CD4-positive, CD25-positive, alpha-beta regulatory T cell (primary cell): Measurements from ENCODE around the gene ATRX. TPM values are rescaled to one million over a fixed set of nuclear protein-coding genes. Genes with fewer than 3 reads are reported as not detected.
"Not testable (repeated sequence)": the region's sequence is repeated elsewhere in the genome, so short reads cannot be mapped to it uniquely, and the experiment has no call there.

Experiments used
- ATAC-seq, 2 donors: fragments of 150-1000 bp; cut with Tn5 transposase; one replicate each; pipeline ENCODE4 v1.10.0; 2021; ENCODE audit warnings: low read depth in 2 of 2, moderate number of reproducible peaks in 2 of 2, moderate library complexity in 1 of 2
- DNase-seq, 3 donors: peaks; one replicate each; pipeline versions ENCODE4 v3.0.0 to v3.0.0-alpha.2; 2012 to 2022; ENCODE audit warnings: mixed read lengths in 1 of 3
- H3K27ac ChIP-seq: one replicate; pipeline ENCODE4 v1.7.0; 2013; ENCODE audit warnings: mild to moderate bottlenecking, low read length; ENCODE audit not compliant: insufficient read depth, poor library complexity, severe bottlenecking
- H3K27me3 ChIP-seq: one replicate; pipeline ENCODE4 v1.7.0; 2013; ENCODE audit warnings: low read length; ENCODE audit not compliant: control insufficient read depth, insufficient read depth
- H3K36me3 ChIP-seq: one replicate; pipeline ENCODE4 v1.7.0; 2013; ENCODE audit warnings: mild to moderate bottlenecking, low read length, moderate library complexity; ENCODE audit not compliant: control insufficient read depth, insufficient read depth
- H3K4me1 ChIP-seq: 2 replicates; pipeline ENCODE4 v1.7.0; 2013; ENCODE audit warnings: mild to moderate bottlenecking, low read length; ENCODE audit not compliant: insufficient read depth, control insufficient read depth, poor library complexity, severe bottlenecking
- H3K4me3 ChIP-seq: one replicate; pipeline ENCODE4 v1.7.0; 2013; ENCODE audit warnings: low read depth, mild to moderate bottlenecking, low read length, moderate library complexity
- H3K9me3 ChIP-seq, 2 experiments: 1 replicate in 1 of 2; 2 replicates in 1 of 2; pipeline ENCODE4 v1.7.0; 2013; ENCODE audit warnings: low read length in 2 of 2, mild to moderate bottlenecking in 1 of 2, moderate library complexity in 1 of 2; ENCODE audit not compliant: control insufficient read depth in 2 of 2
- H3K27ac Mint-ChIP-seq, 3 donors: one replicate each; pipeline ENCODE4 v1.8.0; 2020 to 2022; ENCODE audit warnings: mild to moderate bottlenecking in 3 of 3, mixed read lengths in 3 of 3, moderate library complexity in 2 of 3
- H3K27me3 Mint-ChIP-seq: one replicate; pipeline ENCODE4 v1.8.0; 2022; ENCODE audit warnings: mild to moderate bottlenecking, mixed read lengths
- H3K36me3 Mint-ChIP-seq: one replicate; pipeline ENCODE4 v1.8.0; 2020; ENCODE audit warnings: mixed read lengths
- H3K4me1 Mint-ChIP-seq, 4 donors: one replicate each; pipeline ENCODE4 v1.8.0; 2020 to 2022; ENCODE audit warnings: mixed read lengths in 4 of 4, mild to moderate bottlenecking in 1 of 4
- H3K4me3 Mint-ChIP-seq, 4 donors: one replicate each; pipeline ENCODE4 v1.8.0; 2020 to 2022; ENCODE audit warnings: mild to moderate bottlenecking in 4 of 4, mixed read lengths in 4 of 4, moderate library complexity in 3 of 4
- H3K9me3 Mint-ChIP-seq, 7 donors: one replicate each; pipeline ENCODE4 v1.8.0; 2020 to 2022; ENCODE audit warnings: mixed read lengths in 7 of 7, mild to moderate bottlenecking in 3 of 7, moderate library complexity in 2 of 7
- polyA plus RNA-seq, 4 donors: library from polyadenylated mRNA; unstranded; fragments of 300-500 nt; fragmentation: Illumina TruSeq; gene quantifications; one replicate each; pipeline ENCODE4 v1.2.3, GENCODE V29; 2021
- total RNA-seq: library from RNA; stranded (reverse); gene quantifications from one replicate; pipeline ENCODE4 v1.2.3, GENCODE V29; 2022

The ATRX gene
- total and polyA plus RNA-seq, 5 donors from 2014 or later: 35.2 to 175 (median 46.0) TPM

DNA sequence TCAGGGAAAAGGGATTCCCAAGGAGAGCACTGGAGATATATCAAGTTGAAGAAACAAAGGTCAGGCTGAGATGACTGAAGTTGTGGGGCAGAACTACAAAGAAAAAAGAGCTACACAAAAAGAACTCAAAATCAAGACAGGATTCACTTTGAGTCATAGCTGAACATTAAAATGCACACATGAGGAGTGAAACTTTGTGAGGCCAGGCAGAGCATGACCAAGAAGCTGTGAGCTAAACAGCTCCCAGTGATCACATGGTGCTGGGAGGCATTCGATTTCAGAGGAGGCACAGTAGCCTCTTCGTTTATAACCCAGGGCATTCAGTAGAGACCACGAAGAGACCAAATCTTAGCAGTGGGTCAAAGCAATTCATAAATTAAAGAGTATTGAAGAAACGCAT, 145.3 kb downstream of the ATRX start:
- Histone ChIP-seq H3K4me3 (no peak overlapping the region), H3K9me3 (no peaks in the 10 kb centered on the region), H3K4me1 (no peaks in the 10 kb centered on the region), H3K27ac (no peak overlapping the region), H3K27me3 (no peaks in the 10 kb centered on the region), H3K36me3 (peaks cover 25% of the 10 kb centered on the region)
- Mint-ChIP-seq H3K27ac (no peak overlapping the region), H3K9me3 (peaks cover 0 to 4% (median 0%) of the 10 kb centered on the region in 7 donors), H3K27me3 (no peaks in the 10 kb centered on the region), H3K4me3 (no peak overlapping the region), H3K36me3 (peaks cover 39% of the 10 kb centered on the region), H3K4me1 (peaks cover 0 to 11% (median 3%) of the 10 kb centered on the region in 4 donors)
- DNase-seq (peak in 1 of 3 donors; percentile 6), ATAC-seq (no peak)

DNA sequence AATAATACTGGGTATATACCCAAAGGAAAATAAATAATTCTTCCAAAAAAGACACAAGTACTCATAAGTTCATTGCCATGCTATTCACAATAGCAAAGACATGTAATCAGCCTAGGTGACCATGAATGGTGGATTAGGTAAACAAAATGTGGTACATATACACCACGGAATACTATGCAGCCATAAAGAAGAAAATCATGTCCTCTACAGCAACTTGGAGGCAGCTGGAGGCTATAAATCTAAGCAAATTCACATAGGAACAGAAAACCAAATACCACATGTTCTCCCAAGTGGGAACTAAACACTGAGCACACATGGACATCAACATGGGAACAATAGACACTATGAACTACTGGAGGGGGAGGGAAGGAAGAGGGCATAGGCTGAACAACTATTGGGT, 146.2 kb downstream of the ATRX start:
- peaks cover 22% of the 10 kb centered on the region for H3K36me3 ChIP-seq
- peaks cover 0 to 4% (median 0%) of the 10 kb centered on the region in 7 donors for H3K9me3 Mint-ChIP-seq
- peaks cover 38% of the 10 kb centered on the region for H3K36me3 Mint-ChIP-seq
- H3K4me1 ChIP-seq: no peaks in the 10 kb centered on the region
- H3K27me3 Mint-ChIP-seq: no peaks in the 10 kb centered on the region
- no peak overlapping the region for H3K27ac Mint-ChIP-seq
- ATAC-seq (no peak), DNase-seq (no peak)
- H3K4me1 Mint-ChIP-seq: peaks cover 0 to 10% (median 3%) of the 10 kb centered on the region in 4 donors
- H3K4me3 ChIP-seq: no peak overlapping the region
- H3K9me3 ChIP-seq: no peaks in the 10 kb centered on the region
- no peak overlapping the region for H3K27ac ChIP-seq
- no peak overlapping the region for H3K4me3 Mint-ChIP-seq
- no peaks in the 10 kb centered on the region for H3K27me3 ChIP-seq

DNA sequence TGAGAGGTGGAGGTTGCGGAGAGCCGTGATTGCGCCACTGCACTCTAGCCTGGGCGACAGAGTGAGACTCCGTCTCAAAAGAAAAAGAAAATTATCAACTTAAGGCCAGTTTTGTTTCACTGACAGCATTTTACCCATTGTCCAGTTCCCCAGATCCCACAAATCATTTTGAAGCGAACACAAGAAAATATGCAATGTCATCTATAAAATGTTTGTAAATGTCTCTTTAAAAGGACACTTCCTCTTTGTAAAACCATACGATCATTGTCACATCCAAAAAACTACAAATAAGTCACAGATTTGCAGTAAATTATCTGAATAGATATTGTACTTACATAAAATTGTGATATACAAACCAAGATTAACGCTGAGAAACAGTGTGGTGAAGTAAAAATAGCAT, 147.6 kb downstream of the ATRX start:
- no peaks in the 10 kb centered on the region for H3K9me3 ChIP-seq
- no peak overlapping the region for H3K27ac ChIP-seq
- H3K27ac Mint-ChIP-seq: no peak overlapping the region
- peaks cover 0 to 3% (median 0%) of the 10 kb centered on the region in 7 donors for H3K9me3 Mint-ChIP-seq
- no peak overlapping the region for H3K4me3 Mint-ChIP-seq
- no peaks in the 10 kb centered on the region for H3K27me3 Mint-ChIP-seq
- DNase-seq: no peak
- no peaks in the 10 kb centered on the region for H3K4me1 ChIP-seq
- peaks cover 40% of the 10 kb centered on the region for H3K36me3 Mint-ChIP-seq
- H3K4me3 ChIP-seq: no peak overlapping the region
- ATAC-seq: no peak
- no peaks in the 10 kb centered on the region for H3K27me3 ChIP-seq
- peaks cover 34% of the 10 kb centered on the region for H3K36me3 ChIP-seq
- peaks cover 0 to 7% (median 1%) of the 10 kb centered on the region in 4 donors for H3K4me1 Mint-ChIP-seq

DNA sequence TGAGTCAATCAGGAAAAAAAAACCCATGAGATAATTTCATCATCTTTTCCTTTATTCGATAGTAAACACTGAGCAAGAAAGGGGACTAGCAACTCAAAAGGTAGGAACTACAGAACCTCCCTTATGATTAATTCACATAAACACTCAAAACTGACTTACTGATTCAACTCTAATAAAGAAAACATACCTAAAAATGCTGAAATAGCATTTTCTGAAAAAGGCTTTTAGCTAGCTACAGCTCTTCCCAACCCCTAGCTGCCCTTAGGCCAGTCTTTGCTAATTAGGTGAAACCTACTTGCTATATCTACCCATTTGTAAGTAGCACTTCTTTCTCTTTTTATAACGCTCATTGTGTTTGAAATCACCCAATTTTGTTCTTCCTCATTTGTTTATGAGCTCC, 150.6 kb downstream of the ATRX start:
- H3K27ac ChIP-seq: no peak overlapping the region
- no peak overlapping the region for H3K4me3 Mint-ChIP-seq
- no peak overlapping the region for H3K4me3 ChIP-seq
- ATAC-seq (no peak), DNase-seq (no peak)
- H3K27me3 ChIP-seq: no peaks in the 10 kb centered on the region
- peaks cover 32% of the 10 kb centered on the region for H3K36me3 Mint-ChIP-seq
- no peaks in the 10 kb centered on the region for H3K9me3 Mint-ChIP-seq
- H3K4me1 Mint-ChIP-seq: peaks cover 0 to 6% (median 0%) of the 10 kb centered on the region in 4 donors
- peaks cover 42% of the 10 kb centered on the region for H3K36me3 ChIP-seq
- H3K4me1 ChIP-seq: no peaks in the 10 kb centered on the region
- H3K27ac Mint-ChIP-seq: peak overlapping the region in 2 of 3 donors; percentile 17 to 66
- no peaks in the 10 kb centered on the region for H3K9me3 ChIP-seq
- no peaks in the 10 kb centered on the region for H3K27me3 Mint-ChIP-seq

DNA sequence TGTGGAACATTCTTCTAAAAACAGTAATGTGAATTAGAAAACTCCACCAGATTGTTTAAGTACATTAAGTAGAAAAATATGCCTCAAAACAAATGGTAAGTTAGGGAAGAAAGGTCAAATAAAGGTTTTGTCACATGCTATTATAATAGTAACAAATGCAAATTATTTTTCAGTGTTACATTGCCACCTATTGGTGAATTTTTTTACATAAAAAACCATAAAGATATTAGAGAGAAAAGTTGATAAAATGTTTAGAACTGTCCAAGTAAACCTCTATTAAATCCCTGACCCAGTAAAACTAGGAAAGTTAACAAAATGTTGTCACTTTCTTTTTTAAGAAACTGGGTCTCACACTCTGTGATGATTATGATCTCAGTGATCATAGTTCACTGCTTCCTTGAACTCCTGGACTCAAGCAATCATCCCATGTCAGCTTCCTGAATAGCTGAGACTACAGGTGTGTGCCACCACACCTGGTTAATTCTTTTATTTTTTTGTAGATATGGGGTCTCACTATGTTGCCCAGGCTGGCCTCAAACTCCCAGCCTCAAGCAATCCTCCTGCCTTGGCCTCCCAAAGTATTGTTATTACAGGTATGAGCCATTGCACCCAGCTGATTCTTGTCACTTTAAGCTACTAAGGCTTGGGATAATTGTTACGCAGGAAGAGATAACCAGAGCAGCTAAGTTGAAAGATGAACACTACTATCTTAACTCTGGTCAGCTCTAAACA, 157.6 kb downstream of the ATRX start:
- Mint-ChIP-seq H3K27me3 (no peaks in the 10 kb centered on the region), H3K36me3 (peaks cover 12% of the 10 kb centered on the region), H3K4me3 (no peak overlapping the region), H3K27ac (no peak overlapping the region), H3K4me1 (peaks cover 9 to 24% (median 12%) of the 10 kb centered on the region in 4 donors), H3K9me3 (no peaks in the 10 kb centered on the region)
- Histone ChIP-seq H3K9me3 (no peaks in the 10 kb centered on the region), H3K4me3 (no peak overlapping the region), H3K27me3 (no peaks in the 10 kb centered on the region), H3K4me1 (no peaks in the 10 kb centered on the region), H3K36me3 (peaks cover 21% of the 10 kb centered on the region), H3K27ac (no peak overlapping the region)
- ATAC-seq (no peak), DNase-seq (peak in 2 of 3 donors; percentile 5 to 10)

DNA sequence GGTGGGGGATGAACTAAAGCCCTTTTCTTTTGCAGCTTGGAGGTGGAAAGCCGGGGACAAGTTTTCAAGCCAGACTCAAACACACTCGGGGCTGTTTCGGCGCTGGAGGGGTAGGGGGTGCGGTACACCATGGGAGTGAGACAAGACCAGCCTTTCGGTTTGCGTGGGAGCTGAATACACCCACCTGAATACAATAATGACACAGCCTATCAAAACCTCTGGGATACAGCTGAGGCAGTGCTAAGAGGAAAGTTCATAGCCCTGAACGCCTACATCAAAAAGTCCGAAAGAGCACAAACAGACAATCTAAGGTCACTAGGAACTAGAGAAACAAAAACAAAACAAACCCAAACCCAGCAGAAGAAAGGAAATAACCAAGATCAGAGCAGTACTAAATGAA, 163.3 kb downstream of the ATRX start:
- H3K9me3 ChIP-seq: no peaks in the 10 kb centered on the region
- no peaks in the 10 kb centered on the region for H3K27me3 ChIP-seq
- peaks cover 17% of the 10 kb centered on the region for H3K36me3 ChIP-seq
- peaks cover 17 to 29% (median 24%) of the 10 kb centered on the region in 4 donors for H3K4me1 Mint-ChIP-seq
- peak overlapping the region; percentile 35 to 73 (median 50) for H3K4me3 Mint-ChIP-seq
- no peak for DNase-seq
- H3K27me3 Mint-ChIP-seq: no peaks in the 10 kb centered on the region
- H3K4me1 ChIP-seq: peaks cover 7% of the 10 kb centered on the region
- H3K9me3 Mint-ChIP-seq: no peaks in the 10 kb centered on the region
- ATAC-seq: no peak
- peak overlapping the region; percentile 62 for H3K4me3 ChIP-seq
- H3K27ac Mint-ChIP-seq: peak overlapping the region in 2 of 3 donors; percentile 62 to 83
- H3K27ac ChIP-seq: peak overlapping the region; percentile 14
- peaks cover 19% of the 10 kb centered on the region for H3K36me3 Mint-ChIP-seq

DNA sequence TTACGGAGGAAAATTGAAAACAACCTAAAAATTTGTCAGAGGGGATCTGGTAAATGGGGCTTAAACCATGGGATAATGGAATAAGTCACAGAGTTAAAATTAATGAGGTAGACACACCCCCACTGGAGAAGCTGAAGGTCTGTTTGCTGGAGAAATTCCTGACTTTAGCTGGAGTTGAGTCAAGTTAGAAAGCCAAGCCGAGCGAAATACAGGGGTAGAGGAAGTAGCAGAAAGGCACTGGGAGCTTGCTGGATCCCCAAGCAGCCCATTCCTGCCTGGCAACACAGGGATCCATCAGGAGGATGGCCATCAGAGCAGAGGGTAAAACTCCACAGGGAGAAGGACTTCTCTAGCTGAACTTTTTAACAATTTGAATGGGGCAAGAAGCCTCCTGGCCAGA, 163.8 kb downstream of the ATRX start:
- peak overlapping the region; percentile 48 to 83 (median 62) for H3K27ac Mint-ChIP-seq

DNA sequence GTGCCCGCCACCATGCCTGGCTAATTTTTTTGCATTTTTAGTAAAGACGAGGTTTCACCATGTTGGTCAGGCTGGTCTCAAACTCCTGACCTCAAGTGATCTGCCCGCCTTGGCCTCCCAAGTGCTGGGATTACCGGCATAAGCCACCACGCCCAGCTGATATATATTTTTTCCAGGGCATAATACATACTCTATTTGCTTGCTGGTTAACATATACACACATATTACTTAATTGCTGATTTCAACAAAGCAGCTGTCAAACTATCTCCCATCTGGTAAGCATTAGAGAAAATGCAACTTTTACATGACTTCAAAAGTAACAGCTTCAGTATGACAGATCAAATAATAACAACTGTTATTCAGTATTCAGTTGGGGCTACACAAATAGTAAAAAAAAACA, 164.6 kb downstream of the ATRX start:
- not testable (repeated sequence) for ATAC-seq, H3K4me1 ChIP-seq, H3K27me3 Mint-ChIP-seq, H3K9me3 ChIP-seq, DNase-seq, H3K4me3 Mint-ChIP-seq, H3K27ac ChIP-seq, H3K27ac Mint-ChIP-seq, H3K9me3 Mint-ChIP-seq, H3K4me3 ChIP-seq, H3K27me3 ChIP-seq
- peaks cover 18% of the 10 kb centered on the region for H3K36me3 ChIP-seq
- Mint-ChIP-seq H3K4me1 (peaks cover 15 to 32% (median 24%) of the 10 kb centered on the region in 4 donors), H3K36me3 (peaks cover 19% of the 10 kb centered on the region)

More for the DNA sequence above, 163.8 kb downstream of the ATRX start:
- H3K36me3 ChIP-seq: peaks cover 17% of the 10 kb centered on the region
- H3K9me3 Mint-ChIP-seq: no peaks in the 10 kb centered on the region
- peaks cover 19% of the 10 kb centered on the region for H3K36me3 Mint-ChIP-seq
- H3K4me1 ChIP-seq: peaks cover 7% of the 10 kb centered on the region
- H3K27ac ChIP-seq: peak overlapping the region; percentile 14
- DNase-seq: no peak
- ATAC-seq: no peak
- H3K4me3 Mint-ChIP-seq: peak overlapping the region in 2 of 4 donors; percentile 16 to 75
- no peaks in the 10 kb centered on the region for H3K27me3 ChIP-seq
- H3K9me3 ChIP-seq: no peaks in the 10 kb centered on the region
- H3K27me3 Mint-ChIP-seq: no peaks in the 10 kb centered on the region
- H3K4me1 Mint-ChIP-seq: peaks cover 17 to 30% (median 24%) of the 10 kb centered on the region in 4 donors
- H3K4me3 ChIP-seq: no peak overlapping the region
